Astrocyte (in vitro differentiated cells and primary cell): ENCODE measurements around the gene RNGTT. TPM values are rescaled to one million over a fixed set of nuclear protein-coding genes. Genes with fewer than 3 reads are reported as not detected.
A peak's percentile ranks its signal among the peaks of the same experiment; 100 is the strongest.
"Not testable (repeated sequence)": the region's sequence is repeated elsewhere in the genome, so short reads cannot be mapped to it uniquely, and the experiment has no call there.

Experiments used
- DNase-seq: peaks from one replicate; pipeline ENCODE4 v3.0.0-alpha.2; 2010; ENCODE audit warnings: low read depth
- FAIRE-seq: peaks from 2 replicates; lab custom pipeline; 2011; peaks lifted over from hg19 to GRCh38; lab: Jason Lieb, UNC
- H2AFZ ChIP-seq: 2 replicates; pipeline ENCODE4 v1.6.0; 2012; ENCODE audit warnings: low read depth, low read length, inconsistent platforms
- H3K27ac ChIP-seq: 2 replicates; pipeline ENCODE4 v1.5.1; 2011; ENCODE audit warnings: low read depth, low read length, inconsistent platforms
- H3K27me3 ChIP-seq: 2 replicates; pipeline ENCODE4 v1.6.0; 2011; ENCODE audit warnings: low read length, inconsistent platforms; ENCODE audit not compliant: insufficient read depth
- H3K36me3 ChIP-seq: 2 replicates; pipeline ENCODE4 v1.5.1; 2011; ENCODE audit warnings: low read length, inconsistent platforms; ENCODE audit not compliant: insufficient read depth
- H3K4me1 ChIP-seq: 2 replicates; pipeline ENCODE4 v1.5.1; 2011; ENCODE audit warnings: low read length, inconsistent platforms; ENCODE audit not compliant: insufficient read depth
- H3K4me2 ChIP-seq: 2 replicates; pipeline ENCODE4 v1.6.0; 2012; ENCODE audit warnings: low read length, inconsistent platforms
- H3K4me3 ChIP-seq: 2 replicates; pipeline ENCODE4 v1.5.1; 2011; ENCODE audit warnings: low read depth, mild to moderate bottlenecking, low read length, inconsistent platforms; ENCODE audit not compliant: insufficient read depth
- H3K79me2 ChIP-seq: 2 replicates; pipeline ENCODE4 v1.6.0; 2012; ENCODE audit warnings: mild to moderate bottlenecking, low read length, inconsistent platforms; ENCODE audit not compliant: insufficient read depth
- H3K9ac ChIP-seq: 2 replicates; pipeline ENCODE4 v1.6.0; 2012; ENCODE audit warnings: mild to moderate bottlenecking, low read length, inconsistent platforms
- H3K9me3 ChIP-seq: 2 replicates; pipeline ENCODE4 v1.5.1; 2012; ENCODE audit warnings: low read depth, mild to moderate bottlenecking, low read length, inconsistent platforms; ENCODE audit not compliant: insufficient read depth
- H4K20me1 ChIP-seq: 2 replicates; pipeline ENCODE4 v1.6.0; 2012; ENCODE audit warnings: low read length, inconsistent platforms; ENCODE audit not compliant: insufficient read depth
- H3K27ac Mint-ChIP-seq: one replicate; pipeline ENCODE4 v1.8.0; 2021; ENCODE audit warnings: mild to moderate bottlenecking, mixed read lengths; ENCODE audit not compliant: unreplicated experiment
- H3K27me3 Mint-ChIP-seq: one replicate; pipeline ENCODE4 v1.8.0; 2021; ENCODE audit warnings: low read depth, mixed read lengths; ENCODE audit not compliant: unreplicated experiment
- H3K36me3 Mint-ChIP-seq: one replicate; pipeline ENCODE4 v1.8.0; 2021; ENCODE audit warnings: low read depth, mixed read lengths; ENCODE audit not compliant: unreplicated experiment
- H3K4me1 Mint-ChIP-seq: one replicate; pipeline ENCODE4 v1.8.0; 2021; ENCODE audit warnings: low read depth, mixed read lengths; ENCODE audit not compliant: unreplicated experiment
- H3K4me3 Mint-ChIP-seq: one replicate; pipeline ENCODE4 v1.8.0; 2021; ENCODE audit warnings: mild to moderate bottlenecking, moderate library complexity, mixed read lengths; ENCODE audit not compliant: unreplicated experiment
- H3K9me3 Mint-ChIP-seq: one replicate; pipeline ENCODE4 v1.8.0; 2021; ENCODE audit warnings: mild to moderate bottlenecking, mixed read lengths; ENCODE audit not compliant: unreplicated experiment
- CTCF ChIP-seq: IDR thresholded peaks from 2 replicates; pipeline ENCODE4 v1.5.1; 2011; ENCODE audit warnings: low read depth, mild to moderate bottlenecking, inconsistent platforms, low read length, moderate library complexity; ENCODE audit not compliant: insufficient read depth
- EZH2 ChIP-seq: IDR thresholded peaks from 2 replicates; pipeline ENCODE4 v1.6.1; 2012; ENCODE audit warnings: mild to moderate bottlenecking, low read length, inconsistent platforms; ENCODE audit not compliant: insufficient read depth
- total RNA-seq: library from RNA; stranded (reverse); gene quantifications from 2 replicates; pipeline ENCODE4 v1.2.1, GENCODE V29; 2021

RNGTT gene
- total RNA-seq, 1 donor from 2014 or later = 16.0 TPM

GRCh38 chr6:88780714-88781389, 182.6 kb downstream of the RNGTT start:
- DNase-seq = peak; percentile 25
- Histone ChIP-seq H2AFZ (no peak overlapping the region), H3K27ac (no peak overlapping the region), H3K9me3 (no peaks in the 10 kb centered on the region), H3K4me2 (no peak overlapping the region), H3K36me3 (no peaks in the 10 kb centered on the region), H3K27me3 (no peaks in the 10 kb centered on the region), H3K79me2 (no peaks in the 10 kb centered on the region), H3K4me3 (no peak overlapping the region), H3K9ac (no peak overlapping the region), H3K4me1 (no peaks in the 10 kb centered on the region), H4K20me1 (no peaks in the 10 kb centered on the region)
- H3K4me3 Mint-ChIP-seq = no peak overlapping the region
- peaks cover 2% of the 10 kb centered on the region for H3K36me3 Mint-ChIP-seq
- no peaks in the 10 kb centered on the region for H3K9me3 Mint-ChIP-seq
- TF ChIP-seq EZH2 (no peak), CTCF (peak; percentile 89)
- no peaks in the 10 kb centered on the region for H3K27me3 Mint-ChIP-seq
- no peaks in the 10 kb centered on the region for H3K4me1 Mint-ChIP-seq
- H3K27ac Mint-ChIP-seq = no peak overlapping the region
- peak; percentile 84 for FAIRE-seq

- no peak for DNase-seq
- no peak for FAIRE-seq
These were observed 187.4 kb downstream of the RNGTT start for GRCh38 chr6:88775866-88776571.

DNA sequence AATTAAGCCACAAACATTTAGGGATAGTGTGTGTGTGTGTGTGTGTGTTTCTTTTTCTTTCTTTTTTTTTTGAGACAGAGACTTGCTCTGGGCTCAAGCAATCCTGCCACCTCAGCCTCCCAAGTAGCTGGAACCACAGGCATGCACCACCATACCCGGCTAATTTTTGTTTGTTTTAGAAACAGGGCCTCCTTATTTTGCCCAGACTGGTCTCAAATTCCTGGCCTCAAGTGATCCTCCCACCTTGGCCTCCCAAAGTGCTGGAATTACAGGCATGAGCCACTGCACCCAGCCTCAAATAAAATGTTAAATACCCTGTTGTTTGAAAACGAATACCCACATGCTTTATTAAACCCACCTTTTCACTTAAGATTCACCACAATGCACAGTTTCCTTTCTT, 195.3 kb downstream of the RNGTT start:
- FAIRE-seq = not testable (repeated sequence)

More at GRCh38 chr6:88775866-88776571, 187.4 kb downstream of the RNGTT start:
- Histone ChIP-seq H3K79me2 (no peaks in the 10 kb centered on the region), H2AFZ (no peak overlapping the region), H3K9me3 (no peaks in the 10 kb centered on the region), H3K4me1 (no peaks in the 10 kb centered on the region), H3K4me3 (no peak overlapping the region), H3K4me2 (no peak overlapping the region), H3K9ac (no peak overlapping the region), H3K27me3 (no peaks in the 10 kb centered on the region), H3K36me3 (no peaks in the 10 kb centered on the region), H3K27ac (no peak overlapping the region), H4K20me1 (no peaks in the 10 kb centered on the region)
- Mint-ChIP-seq H3K9me3 (peaks cover 2% of the 10 kb centered on the region), H3K27ac (no peak overlapping the region), H3K4me3 (no peak overlapping the region), H3K36me3 (peaks cover 4% of the 10 kb centered on the region), H3K27me3 (no peaks in the 10 kb centered on the region), H3K4me1 (no peaks in the 10 kb centered on the region)
- TF ChIP-seq EZH2 = no peak
- no peak for TF ChIP-seq CTCF

More for the DNA sequence above, 195.3 kb downstream of the RNGTT start:
- not testable (repeated sequence) for H2AFZ ChIP-seq, DNase-seq, H3K4me3 Mint-ChIP-seq, H3K4me3 ChIP-seq, H3K27ac Mint-ChIP-seq, H3K27me3 Mint-ChIP-seq, H3K9me3 Mint-ChIP-seq, H3K9ac ChIP-seq, H3K79me2 ChIP-seq, H3K4me1 ChIP-seq, H3K27ac ChIP-seq, H3K36me3 ChIP-seq, H4K20me1 ChIP-seq, H3K4me2 ChIP-seq, H3K36me3 Mint-ChIP-seq, H3K4me1 Mint-ChIP-seq, H3K9me3 ChIP-seq, H3K27me3 ChIP-seq
